ENCODE measurements around the gene ZMYND8.

The ZMYND8 gene

DNA sequence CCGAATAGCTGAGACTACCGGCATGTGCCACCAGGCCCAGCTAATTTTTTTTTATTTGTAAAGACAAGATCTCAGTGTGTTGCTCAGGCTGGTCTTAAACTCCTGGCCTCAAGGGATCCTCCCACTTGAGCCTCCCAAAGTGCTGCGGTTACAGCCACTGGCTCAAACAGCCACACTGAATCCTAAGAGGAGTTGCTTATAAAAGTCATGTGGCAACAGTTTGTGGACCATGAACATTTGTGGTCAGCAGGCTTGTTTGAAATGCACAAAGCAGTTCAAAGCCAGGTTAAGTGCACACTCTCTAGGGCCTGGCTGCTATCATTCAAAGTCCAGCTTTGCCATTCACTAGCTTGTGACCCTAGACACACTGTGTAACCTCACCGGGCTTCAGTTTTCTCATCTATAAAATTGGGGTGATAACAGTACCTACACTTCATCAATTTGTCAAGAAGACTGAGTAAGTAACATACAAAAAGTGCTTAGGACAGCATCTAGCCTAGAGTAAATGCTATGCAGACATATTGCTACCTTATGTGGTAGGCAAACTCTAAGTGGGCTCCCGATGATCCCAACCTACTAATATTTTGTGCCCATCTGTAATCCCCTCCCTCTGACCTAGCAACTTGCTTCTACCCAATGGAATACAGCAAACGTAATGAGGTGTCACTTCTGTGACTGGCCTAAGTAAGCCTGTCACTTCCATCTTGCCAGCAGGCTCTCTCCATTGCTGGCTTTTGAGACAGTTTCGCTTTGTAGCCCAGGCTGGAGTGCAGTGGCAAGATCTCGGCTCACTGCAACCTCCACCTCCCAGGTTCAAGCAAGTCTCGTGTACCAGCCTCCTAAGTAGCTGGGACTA, 122.9 kb downstream of the ZMYND8 start:
- H3K27ac ChIP-seq = no peak overlapping the region
- TF ChIP-seq ZFX (IDR thresholded peaks at IDR 0.05; ENCODE audit: borderline replicate concordance) = no peak
- TF ChIP-seq, protein P1, sequence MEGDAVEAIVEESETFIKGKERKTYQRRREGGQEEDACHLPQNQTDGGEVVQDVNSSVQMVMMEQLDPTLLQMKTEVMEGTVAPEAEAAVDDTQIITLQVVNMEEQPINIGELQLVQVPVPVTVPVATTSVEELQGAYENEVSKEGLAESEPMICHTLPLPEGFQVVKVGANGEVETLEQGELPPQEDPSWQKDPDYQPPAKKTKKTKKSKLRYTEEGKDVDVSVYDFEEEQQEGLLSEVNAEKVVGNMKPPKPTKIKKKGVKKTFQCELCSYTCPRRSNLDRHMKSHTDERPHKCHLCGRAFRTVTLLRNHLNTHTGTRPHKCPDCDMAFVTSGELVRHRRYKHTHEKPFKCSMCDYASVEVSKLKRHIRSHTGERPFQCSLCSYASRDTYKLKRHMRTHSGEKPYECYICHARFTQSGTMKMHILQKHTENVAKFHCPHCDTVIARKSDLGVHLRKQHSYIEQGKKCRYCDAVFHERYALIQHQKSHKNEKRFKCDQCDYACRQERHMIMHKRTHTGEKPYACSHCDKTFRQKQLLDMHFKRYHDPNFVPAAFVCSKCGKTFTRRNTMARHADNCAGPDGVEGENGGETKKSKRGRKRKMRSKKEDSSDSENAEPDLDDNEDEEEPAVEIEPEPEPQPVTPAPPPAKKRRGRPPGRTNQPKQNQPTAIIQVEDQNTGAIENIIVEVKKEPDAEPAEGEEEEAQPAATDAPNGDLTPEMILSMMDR (IDR thresholded peaks at IDR 0.05) = no peak

- no peak for TF ChIP-seq ZFX (IDR thresholded peaks at IDR 0.05; ENCODE audit: borderline replicate concordance)
- TF ChIP-seq, protein P1 (IDR thresholded peaks at IDR 0.05) = no peak
- H3K27ac ChIP-seq = no peak overlapping the region
Observed at GRCh38 chr20:47232518-47232917, 124.0 kb downstream of the ZMYND8 start.

GRCh38 chr20:47231382-47232039, 125.0 kb downstream of the ZMYND8 start:
- TF ChIP-seq, protein P1 (IDR thresholded peaks at IDR 0.05) = no peak
- TF ChIP-seq ZFX (IDR thresholded peaks at IDR 0.05; ENCODE audit: borderline replicate concordance) = no peak
- no peak overlapping the region for H3K27ac ChIP-seq

DNA sequence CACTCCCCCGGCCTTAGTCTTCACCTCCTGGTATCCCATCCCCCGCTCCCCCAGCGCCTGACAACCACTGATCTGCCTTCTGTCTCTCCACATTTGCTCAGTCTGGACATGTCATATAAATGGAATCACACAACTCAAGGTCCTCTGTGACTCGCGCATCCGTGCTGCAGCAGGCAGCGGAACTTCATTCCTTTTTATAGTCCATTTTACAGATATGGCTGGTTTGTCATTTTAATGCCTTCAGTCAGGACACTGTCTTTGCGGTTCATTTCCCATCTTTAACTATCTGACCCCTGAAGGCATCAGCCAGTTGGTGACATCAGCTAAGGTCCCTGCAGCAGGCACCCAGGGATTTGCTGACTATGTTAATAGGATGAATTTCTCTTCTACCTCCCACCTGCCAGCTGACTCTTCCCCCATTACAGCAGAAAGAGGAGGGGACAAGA, 125.7 kb downstream of the ZMYND8 start:
- TF ChIP-seq, protein P1 (IDR thresholded peaks at IDR 0.05) = no peak
- TF ChIP-seq ZFX (IDR thresholded peaks at IDR 0.05; ENCODE audit: borderline replicate concordance) = no peak
- no peak overlapping the region for H3K27ac ChIP-seq

DNA sequence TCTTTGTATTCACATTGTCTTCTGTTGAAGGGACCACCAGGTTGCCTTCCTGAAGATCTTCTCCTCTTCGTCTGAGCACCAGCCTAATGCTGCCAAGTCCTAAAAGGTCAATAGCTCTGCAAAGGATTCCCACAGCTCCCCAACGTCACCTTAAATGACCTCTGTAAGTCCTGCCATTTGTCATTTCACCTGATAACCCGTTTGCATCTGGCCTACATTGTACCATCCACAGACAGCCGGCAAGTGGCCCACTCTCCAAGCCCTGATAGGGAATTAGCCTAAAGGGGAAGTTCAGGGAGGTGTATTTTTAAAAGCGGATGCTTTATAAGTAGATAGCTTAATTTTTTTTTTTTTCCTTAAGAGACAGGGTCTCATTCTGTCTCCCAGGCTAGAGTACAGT, 127.8 kb downstream of the ZMYND8 start:
- no peak overlapping the region for H3K27ac ChIP-seq
- TF ChIP-seq, protein P1 (IDR thresholded peaks at IDR 0.05) = no peak
- no peak for TF ChIP-seq ZFX (IDR thresholded peaks at IDR 0.05; ENCODE audit: borderline replicate concordance)

GRCh38 chr20:47227576-47227975, 128.9 kb downstream of the ZMYND8 start:
- TF ChIP-seq, protein P1 (IDR thresholded peaks at IDR 0.05) = no peak
- TF ChIP-seq ZFX (IDR thresholded peaks at IDR 0.05; ENCODE audit: borderline replicate concordance) = no peak
- no peak overlapping the region for H3K27ac ChIP-seq

DNA sequence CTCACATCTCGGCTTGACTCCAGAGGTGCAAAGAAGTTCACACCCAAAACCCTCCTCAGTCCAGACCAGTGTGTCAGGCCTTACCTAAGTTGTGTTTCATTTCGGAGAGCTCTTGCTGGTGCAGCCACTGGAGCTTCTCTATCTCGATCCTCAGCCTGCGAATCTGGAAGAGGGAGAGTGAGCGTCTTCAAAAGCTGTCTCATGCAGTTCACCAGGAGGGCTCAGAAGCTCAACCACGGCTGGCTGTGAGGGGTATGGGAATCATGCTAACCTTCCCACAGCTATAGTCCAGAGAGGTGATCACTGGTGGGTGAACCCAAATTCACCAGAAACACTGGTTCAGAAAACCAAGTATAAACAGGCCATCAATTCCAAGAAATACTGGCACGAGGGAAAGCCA, 129.4 kb downstream of the ZMYND8 start:
- H3K27ac ChIP-seq = no peak overlapping the region
- TF ChIP-seq ZFX (IDR thresholded peaks at IDR 0.05; ENCODE audit: borderline replicate concordance) = no peak
- TF ChIP-seq, protein P1 (IDR thresholded peaks at IDR 0.05) = no peak
